ENCODE measurements around the gene KCNQ2. TPM values are rescaled to one million over a fixed set of nuclear protein-coding genes. Genes with fewer than 3 reads are reported as not detected.

Gene KCNQ2
- total and polyA plus RNA-seq, 2 experiments from 2014 or later, result 68.5 to 92.4 TPM

DNA sequence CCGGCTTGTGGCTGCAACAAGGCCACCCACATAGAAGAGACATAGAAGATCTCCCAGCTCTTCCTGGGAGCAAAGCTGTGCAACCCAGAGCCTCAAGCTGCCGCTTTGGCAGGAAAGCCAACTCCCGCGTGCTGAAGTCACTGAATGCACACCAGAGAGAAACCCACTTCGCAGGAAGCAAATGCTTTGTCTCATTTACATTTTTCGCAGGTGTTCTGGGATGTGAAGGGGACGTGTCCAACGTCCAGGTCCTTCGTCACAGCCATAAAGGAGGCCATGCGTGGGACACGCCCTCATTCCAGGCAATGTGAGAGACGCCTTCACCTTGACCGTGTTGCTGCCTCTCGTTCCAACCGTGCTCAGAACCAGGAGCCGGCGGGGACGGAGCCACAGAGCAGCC, 24.4 kb downstream of the KCNQ2 start:
- peaks cover 3% of the 10 kb centered on the region for H4K20me1 ChIP-seq (replicated peaks; ENCODE audit: insufficient read depth)
- Mint-ChIP-seq H3K4me3 (no peak overlapping the region; the same call in 2 of the 3 replicates), H3K36me3 (ENCODE audit: low read depth) (peaks cover 8% of the 10 kb centered on the region), H3K27me3 (ENCODE audit: insufficient read depth, low read depth, poor library complexity) (peaks cover 21% of the 10 kb centered on the region), H3K4me1 (peaks cover 22% of the 10 kb centered on the region), H3K9me3 (peaks cover 5% of the 10 kb centered on the region; the same call in 2 of the 3 replicates), H3K27ac (no peak overlapping the region)
- no peaks in the 10 kb centered on the region for H3K27me3 ChIP-seq (ENCODE audit: insufficient read depth)
- H3K9me2 ChIP-seq (ENCODE audit: insufficient read depth), result no peaks in the 10 kb centered on the region
- no peaks in the 10 kb centered on the region; the same call in 1 of the 2 replicates for H3F3A ChIP-seq (replicated peaks; ENCODE audit: low read depth)
- no peak overlapping the region for H3K4me3 ChIP-seq
- 0 out of 2 replicates have a peak overlapping the region, but pooled peaks have one; percentile 39 for H3K27ac ChIP-seq (ENCODE audit: low read depth)
- no peaks in the 10 kb centered on the region for H3K4me1 ChIP-seq (ENCODE audit: insufficient read depth)
- H2AFZ ChIP-seq, result no peak overlapping the region
- ATAC-seq (no peak), DNase-seq (ENCODE audit: low spot score) (no peak)
- H3K79me2 ChIP-seq (replicated peaks; ENCODE audit: insufficient read depth), result peaks cover 48% of the 10 kb centered on the region
- TF ChIP-seq ZNF114 (CRISPR knock-in tag; IDR thresholded peaks at IDR 0.05) (no peak), JUNB (IDR thresholded peaks at IDR 0.05; ENCODE audit: unreplicated experiment) (no peak), CTCF (conservative IDR thresholded peaks at IDR 0.05; ENCODE audit: low read depth in 2 of 2) (no peak), STAT1 (IDR thresholded peaks at IDR 0.05; ENCODE audit: unreplicated experiment) (no peak), ETS1 (IDR thresholded peaks at IDR 0.05) (no peak), ZNF331 (CRISPR knock-in tag; IDR thresholded peaks at IDR 0.05; ENCODE audit: low read depth) (no peak), POLR2AphosphoS5 (IDR thresholded peaks at IDR 0.05; ENCODE audit: low read depth) (no peak), EZH2phosphoT487 (IDR thresholded peaks at IDR 0.05; ENCODE audit: unreplicated experiment) (no peak), ZNF462 (CRISPR knock-in tag; IDR thresholded peaks at IDR 0.05) (no peak), NANOG (IDR thresholded peaks at IDR 0.05; ENCODE audit: borderline replicate concordance) (no peak), EZH2 (IDR thresholded peaks at IDR 0.05; ENCODE audit: low read depth, unreplicated experiment) (no peak), CREB1 (CRISPR knock-in tag; IDR thresholded peaks at IDR 0.05; ENCODE audit: low read depth) (no peak)
- TF ChIP-seq, protein P1, sequence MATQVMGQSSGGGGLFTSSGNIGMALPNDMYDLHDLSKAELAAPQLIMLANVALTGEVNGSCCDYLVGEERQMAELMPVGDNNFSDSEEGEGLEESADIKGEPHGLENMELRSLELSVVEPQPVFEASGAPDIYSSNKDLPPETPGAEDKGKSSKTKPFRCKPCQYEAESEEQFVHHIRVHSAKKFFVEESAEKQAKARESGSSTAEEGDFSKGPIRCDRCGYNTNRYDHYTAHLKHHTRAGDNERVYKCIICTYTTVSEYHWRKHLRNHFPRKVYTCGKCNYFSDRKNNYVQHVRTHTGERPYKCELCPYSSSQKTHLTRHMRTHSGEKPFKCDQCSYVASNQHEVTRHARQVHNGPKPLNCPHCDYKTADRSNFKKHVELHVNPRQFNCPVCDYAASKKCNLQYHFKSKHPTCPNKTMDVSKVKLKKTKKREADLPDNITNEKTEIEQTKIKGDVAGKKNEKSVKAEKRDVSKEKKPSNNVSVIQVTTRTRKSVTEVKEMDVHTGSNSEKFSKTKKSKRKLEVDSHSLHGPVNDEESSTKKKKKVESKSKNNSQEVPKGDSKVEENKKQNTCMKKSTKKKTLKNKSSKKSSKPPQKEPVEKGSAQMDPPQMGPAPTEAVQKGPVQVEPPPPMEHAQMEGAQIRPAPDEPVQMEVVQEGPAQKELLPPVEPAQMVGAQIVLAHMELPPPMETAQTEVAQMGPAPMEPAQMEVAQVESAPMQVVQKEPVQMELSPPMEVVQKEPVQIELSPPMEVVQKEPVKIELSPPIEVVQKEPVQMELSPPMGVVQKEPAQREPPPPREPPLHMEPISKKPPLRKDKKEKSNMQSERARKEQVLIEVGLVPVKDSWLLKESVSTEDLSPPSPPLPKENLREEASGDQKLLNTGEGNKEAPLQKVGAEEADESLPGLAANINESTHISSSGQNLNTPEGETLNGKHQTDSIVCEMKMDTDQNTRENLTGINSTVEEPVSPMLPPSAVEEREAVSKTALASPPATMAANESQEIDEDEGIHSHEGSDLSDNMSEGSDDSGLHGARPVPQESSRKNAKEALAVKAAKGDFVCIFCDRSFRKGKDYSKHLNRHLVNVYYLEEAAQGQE (IDR thresholded peaks at IDR 0.05; ENCODE audit: unreplicated experiment), result no peak
- no peak overlapping the region for H3K4me2 ChIP-seq
- H3K36me3 ChIP-seq (ENCODE audit: insufficient read depth), result no peaks in the 10 kb centered on the region

All from GM23338 (cell line).